Activated CD8-positive, alpha-beta T cell treated with anti-CD3 and anti-CD28 coated beads, Interleukin-2, amount 10 ng/mL, durations not matched to agents 7 days and 5 days (primary cell): Measurements from ENCODE around the gene RIC8B. TPM values are rescaled to one million over a fixed set of nuclear protein-coding genes. Genes with fewer than 3 reads are reported as not detected.
A peak's percentile ranks its signal among the peaks of the same experiment; 100 is the strongest.
"Not testable (repeated sequence)": the region's sequence is repeated elsewhere in the genome, so short reads cannot be mapped to it uniquely, and the experiment has no call there.

ENCODE experiments used
- ATAC-seq: fragments of 150-1000 bp; cut with Tn5 transposase; one replicate; pipeline ENCODE4 v1.10.0; 2021; ENCODE audit warnings: moderate library complexity
- CTCF ChIA-PET: fragments of 350-600 bp; sonication (Branson Sonifier 250); formaldehyde crosslinking; loops from one replicate; lab custom pipeline; 2021; ENCODE audit warnings: antibody characterized with exemption; lab: Charles Lee
- POLR2A ChIA-PET: fragments of 350-600 bp; sonication (Branson Sonifier 250); formaldehyde crosslinking; loops from one replicate; lab custom pipeline; 2021; ENCODE audit warnings: antibody characterized with exemption; lab: Charles Lee
- DNase-seq: peaks from one replicate; pipeline ENCODE4 v3.0.0-alpha.2; 2020
- H3K27ac Mint-ChIP-seq: one replicate; pipeline ENCODE4 v1.8.0; 2021; ENCODE audit warnings: mild to moderate bottlenecking, mixed read lengths
- H3K27me3 Mint-ChIP-seq: one replicate; pipeline ENCODE4 v1.8.0; 2021; ENCODE audit warnings: low read depth, mixed read lengths
- H3K36me3 Mint-ChIP-seq: one replicate; pipeline ENCODE4 v1.8.0; 2021; ENCODE audit warnings: low read depth, mixed read lengths
- H3K4me1 Mint-ChIP-seq: one replicate; pipeline ENCODE4 v1.8.0; 2021; ENCODE audit warnings: low read depth, mixed read lengths
- H3K4me3 Mint-ChIP-seq: one replicate; pipeline ENCODE4 v1.8.0; 2021; ENCODE audit warnings: mild to moderate bottlenecking, mixed read lengths
- H3K9me3 Mint-ChIP-seq: one replicate; pipeline ENCODE4 v1.8.0; 2022; ENCODE audit warnings: mixed read lengths; ENCODE audit not compliant: insufficient read depth
- total RNA-seq, 2 experiments: library from RNA; stranded (reverse); gene quantifications; one replicate each; pipeline ENCODE4 v1.2.3, GENCODE V29; 2021

RIC8B gene
- total RNA-seq, 2 experiments from 2014 or later, result 15.4 to 18.1 TPM

DNA sequence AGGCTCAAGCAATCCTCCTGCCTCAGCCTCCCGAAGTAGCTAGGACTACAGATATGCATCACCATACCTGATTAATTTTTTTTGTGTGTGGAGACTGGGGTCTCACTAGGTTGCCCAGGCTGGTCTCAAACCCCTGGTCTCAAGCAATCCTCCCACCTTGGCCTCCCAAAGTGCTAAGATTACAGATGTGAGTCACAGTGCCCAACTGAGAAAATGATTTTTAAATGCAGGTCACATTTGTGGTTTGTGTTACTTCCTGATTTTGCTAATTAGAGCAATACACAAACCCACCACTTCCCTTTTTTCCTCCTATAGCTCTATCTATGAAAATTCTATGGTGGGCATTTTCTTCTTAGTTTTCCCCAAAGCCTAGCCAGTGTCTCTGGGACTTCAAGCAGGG, 135.7 kb downstream of the RIC8B start:
- DNase-seq, result no peak
- H3K27ac Mint-ChIP-seq, result no peak overlapping the region
- ChIA-PET POLR2A (no interaction called here), CTCF (interaction anchor here (0.9 to 6.4 kb wide), 5 partner anchors 10 to 684 kb away, joined by 3 to 50 read pairs (median 5); no protein-coding TSS in a partner anchor)
- no peaks in the 10 kb centered on the region for H3K36me3 Mint-ChIP-seq
- H3K4me3 Mint-ChIP-seq, result no peak overlapping the region
- no peak for ATAC-seq
- no peaks in the 10 kb centered on the region for H3K9me3 Mint-ChIP-seq
- peaks cover 48% of the 10 kb centered on the region for H3K4me1 Mint-ChIP-seq
- H3K27me3 Mint-ChIP-seq, result peaks cover 14% of the 10 kb centered on the region

DNA sequence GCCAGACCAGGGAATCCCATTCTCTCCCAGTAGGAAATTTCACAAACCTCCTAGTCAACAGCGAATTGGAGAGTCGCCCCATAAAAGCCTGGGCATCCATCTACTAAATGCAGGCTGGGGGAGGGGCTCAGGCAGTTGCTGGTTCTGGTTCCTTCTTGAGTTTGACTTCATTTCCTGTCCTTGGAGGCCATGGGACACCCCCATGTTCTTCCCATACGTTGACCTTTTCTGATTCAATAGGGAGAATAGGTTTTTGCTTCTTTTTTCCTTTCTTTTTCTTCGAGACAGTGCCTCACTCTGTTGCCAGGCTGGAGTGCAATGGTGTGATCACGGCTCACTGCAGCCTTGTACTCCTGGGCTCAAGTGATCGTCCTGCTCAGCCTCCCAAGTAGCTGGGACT, 137.1 kb downstream of the RIC8B start:
- H3K9me3 Mint-ChIP-seq, result no peaks in the 10 kb centered on the region
- H3K4me3 Mint-ChIP-seq, result no peak overlapping the region
- ChIA-PET CTCF (interaction anchor here (6.4 kb wide), 1 partner anchor 9 kb away, joined by 50 read pairs; no protein-coding TSS in a partner anchor), POLR2A (no interaction called here)
- H3K27ac Mint-ChIP-seq, result no peak overlapping the region
- no peaks in the 10 kb centered on the region for H3K36me3 Mint-ChIP-seq
- ATAC-seq (no peak), DNase-seq (no peak)
- peaks cover 56% of the 10 kb centered on the region for H3K4me1 Mint-ChIP-seq
- H3K27me3 Mint-ChIP-seq, result peaks cover 8% of the 10 kb centered on the region

DNA sequence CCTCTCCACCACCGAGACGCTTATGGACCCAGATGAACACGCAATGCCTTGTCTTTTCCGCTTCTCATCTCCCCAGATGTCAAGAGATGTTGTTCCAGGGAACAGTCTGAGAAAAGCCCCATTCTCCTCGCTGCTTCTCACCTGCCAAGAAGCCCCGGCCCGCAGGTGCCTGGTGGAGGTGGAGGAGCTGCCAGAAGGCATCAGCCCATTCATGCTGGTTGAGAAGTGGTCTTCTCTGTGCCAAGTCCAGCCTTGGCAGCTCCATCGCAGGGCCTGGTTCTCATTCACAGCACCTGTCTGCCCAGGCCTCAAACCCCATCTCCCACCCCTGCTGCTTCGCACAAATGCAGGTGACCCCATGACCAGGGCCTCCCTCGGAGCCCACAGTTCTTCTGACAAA, 139.0 kb downstream of the RIC8B start:
- DNase-seq (no peak), ATAC-seq (no peak)
- Mint-ChIP-seq H3K36me3 (no peaks in the 10 kb centered on the region), H3K27ac (peak overlapping the region; percentile 64), H3K9me3 (no peaks in the 10 kb centered on the region), H3K4me1 (peaks cover 48% of the 10 kb centered on the region), H3K4me3 (no peak overlapping the region), H3K27me3 (peaks cover 5% of the 10 kb centered on the region)
- POLR2A ChIA-PET, result no interaction called here
- CTCF ChIA-PET, result no interaction called here

DNA sequence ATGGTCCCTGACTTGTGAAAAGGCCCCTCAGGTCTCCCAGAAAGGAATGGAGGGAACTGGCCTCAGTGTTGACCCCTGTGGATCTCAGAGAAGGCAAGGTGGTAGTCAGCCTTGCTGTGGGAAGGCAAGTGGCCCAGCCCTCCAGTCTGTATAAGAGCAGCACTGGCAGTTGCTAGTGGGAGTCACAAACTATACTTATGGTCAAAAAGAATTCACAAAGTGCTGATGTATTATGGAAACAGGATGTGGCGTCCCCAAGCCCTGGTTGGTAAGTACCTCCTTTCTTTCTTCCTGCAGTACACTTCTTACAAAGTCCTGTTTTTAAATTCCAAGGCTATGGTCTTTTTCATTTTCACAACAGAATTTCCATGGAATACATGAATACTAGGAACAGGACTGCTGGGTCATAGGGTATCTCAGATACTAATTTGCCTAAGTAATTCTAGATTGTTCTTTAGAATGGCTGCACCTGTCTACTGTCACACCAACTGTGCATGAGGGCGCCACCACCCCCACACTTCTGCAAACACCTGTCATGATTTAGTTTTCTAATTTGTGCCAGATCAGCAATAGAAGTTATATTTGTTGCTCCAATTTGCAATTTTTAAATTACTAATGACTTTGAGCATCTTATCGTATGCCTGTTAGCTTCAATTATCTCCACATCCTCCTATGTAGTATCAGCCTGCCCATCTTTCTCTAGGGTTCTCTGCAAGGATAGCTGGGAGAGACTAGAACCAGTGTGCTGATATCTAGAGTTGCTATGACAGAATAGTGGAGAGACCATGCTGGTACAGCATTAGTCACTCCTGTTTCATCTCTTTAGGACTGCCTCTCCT, 140.5 kb downstream of the RIC8B start:
- Mint-ChIP-seq H3K4me1 (peaks cover 45% of the 10 kb centered on the region), H3K27me3 (peaks cover 4% of the 10 kb centered on the region), H3K27ac (peak overlapping the region; percentile 92), H3K4me3 (no peak overlapping the region), H3K9me3 (no peaks in the 10 kb centered on the region), H3K36me3 (no peaks in the 10 kb centered on the region)
- POLR2A ChIA-PET, result no interaction called here
- CTCF ChIA-PET, result interaction anchor here (0.7 to 0.8 kb wide), 3 partner anchors 120 to 558 kb away, joined by 3 to 4 read pairs (median 3); partner anchors contain the start of gene POLR3B
- peak; percentile 90 for ATAC-seq
- DNase-seq, result peak; percentile 71

DNA sequence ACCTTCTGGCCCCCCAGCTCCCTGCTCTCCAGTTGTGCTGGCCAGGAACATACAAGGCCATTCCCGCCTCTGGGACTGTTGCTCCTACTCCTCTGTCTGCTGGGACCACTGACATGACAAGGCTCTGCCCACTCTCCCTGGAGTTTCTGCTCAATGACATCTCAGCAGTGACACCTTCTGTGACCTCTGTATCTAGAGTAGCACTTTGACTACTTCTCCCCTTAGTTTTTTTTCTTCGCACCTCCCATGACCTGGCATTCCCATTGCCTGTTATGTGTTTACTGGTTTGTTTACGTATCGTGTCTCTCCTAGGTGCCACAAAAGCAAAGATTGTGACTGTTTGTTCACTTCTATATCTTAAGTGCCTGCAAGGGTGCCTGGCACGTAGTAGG, 141.1 kb downstream of the RIC8B start:
- ChIA-PET CTCF (interaction anchor here (0.7 to 0.8 kb wide), 2 partner anchors 120 to 558 kb away, joined by 3 to 4 read pairs; partner anchors contain the start of gene POLR3B), POLR2A (no interaction called here)
- H3K27ac Mint-ChIP-seq, result peak overlapping the region; percentile 53
- H3K4me3 Mint-ChIP-seq, result no peak overlapping the region
- peaks cover 39% of the 10 kb centered on the region for H3K4me1 Mint-ChIP-seq
- DNase-seq (no peak), ATAC-seq (no peak)
- H3K27me3 Mint-ChIP-seq, result peaks cover 4% of the 10 kb centered on the region
- no peaks in the 10 kb centered on the region for H3K9me3 Mint-ChIP-seq
- H3K36me3 Mint-ChIP-seq, result no peaks in the 10 kb centered on the region

DNA sequence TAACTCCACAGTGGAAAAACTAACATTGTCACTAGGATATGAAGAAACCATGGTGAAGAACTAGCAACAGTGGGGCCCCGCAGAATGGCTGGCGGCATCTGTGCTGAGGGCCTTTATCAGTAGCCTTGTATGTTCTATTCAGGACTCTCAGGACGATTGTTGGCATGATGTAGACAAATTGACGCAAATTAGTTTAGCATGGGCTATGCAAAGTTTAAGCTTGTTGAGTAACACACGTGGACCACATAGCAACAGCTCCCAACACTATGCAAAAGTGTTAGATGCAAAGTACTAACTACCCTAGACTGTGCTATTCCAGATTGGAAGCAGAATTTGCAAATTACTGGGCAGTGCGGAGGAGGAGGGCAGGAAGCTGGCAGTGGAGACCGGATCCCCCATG, 143.0 kb downstream of the RIC8B start:
- H3K4me3 Mint-ChIP-seq, result no peak overlapping the region
- peaks cover 22% of the 10 kb centered on the region for H3K4me1 Mint-ChIP-seq
- no peak overlapping the region for H3K27ac Mint-ChIP-seq
- H3K36me3 Mint-ChIP-seq, result no peaks in the 10 kb centered on the region
- no peak for ATAC-seq
- CTCF ChIA-PET, result interaction anchor here (0.9 to 1.8 kb wide), 4 partner anchors 14 to 559 kb away, joined by 3 to 7 read pairs (median 5); partner anchors contain the start of gene POLR3B
- no peaks in the 10 kb centered on the region for H3K9me3 Mint-ChIP-seq
- peaks cover 9% of the 10 kb centered on the region for H3K27me3 Mint-ChIP-seq
- no peak for DNase-seq
- POLR2A ChIA-PET, result no interaction called here

DNA sequence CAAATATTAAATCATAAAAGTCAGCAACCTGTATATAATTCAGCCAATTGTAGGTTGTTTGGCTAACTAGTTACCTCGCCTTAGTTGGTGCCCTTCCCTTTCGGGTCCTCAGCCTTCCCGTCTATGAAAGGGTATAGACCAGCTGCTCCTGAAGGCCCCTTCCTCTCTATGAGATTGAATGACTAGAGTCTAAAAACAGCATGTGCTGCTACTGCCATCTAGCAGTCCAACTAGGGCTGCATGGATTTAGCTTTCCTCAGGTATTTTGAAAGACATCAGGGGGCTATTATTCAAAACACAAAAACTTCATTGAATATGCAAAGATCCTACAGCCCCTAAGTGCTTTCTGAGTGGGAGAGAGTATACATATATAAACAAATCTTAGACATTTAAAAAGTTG, 144.3 kb downstream of the RIC8B start:
- Mint-ChIP-seq H3K27ac (no peak overlapping the region), H3K9me3 (no peaks in the 10 kb centered on the region), H3K36me3 (no peaks in the 10 kb centered on the region), H3K4me3 (no peak overlapping the region), H3K4me1 (peaks cover 18% of the 10 kb centered on the region), H3K27me3 (peaks cover 16% of the 10 kb centered on the region)
- DNase-seq (no peak), ATAC-seq (no peak)
- POLR2A ChIA-PET, result no interaction called here
- CTCF ChIA-PET, result interaction anchor here (0.7 to 3.9 kb wide), 19 partner anchors 11 to 692 kb away, joined by 3 to 50 read pairs (median 4); partner anchors contain the start of gene POLR3B

DNA sequence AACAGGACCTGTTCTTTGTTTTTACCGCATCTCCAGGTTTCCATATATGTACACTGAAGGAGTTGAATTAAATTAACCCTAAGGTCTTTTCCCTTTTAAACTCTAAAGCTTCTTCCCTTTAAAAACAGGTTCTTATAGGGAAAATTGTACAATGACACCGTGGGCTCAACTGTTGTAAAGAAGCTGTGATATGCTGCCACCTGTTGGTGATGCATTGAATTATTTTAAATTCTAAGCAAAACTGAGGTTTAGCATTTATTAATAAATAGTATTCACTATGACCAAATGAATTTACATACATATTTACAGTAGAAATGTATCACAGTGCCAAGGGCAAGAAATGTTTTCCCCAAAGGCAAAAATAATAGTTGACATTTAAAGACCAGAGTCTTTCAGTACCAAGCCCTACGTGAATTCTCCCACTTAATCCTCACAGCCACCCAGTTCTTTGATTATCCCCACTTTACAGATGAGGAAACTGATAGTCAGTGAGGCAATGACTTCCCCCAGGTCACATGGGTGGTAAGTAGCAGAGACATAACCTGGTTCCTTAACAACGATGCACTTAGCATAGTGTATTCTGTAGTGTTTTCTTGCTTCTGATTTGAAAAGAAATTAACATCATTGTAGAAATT, 145.5 kb downstream of the RIC8B start:
- peak; percentile 39 for DNase-seq
- H3K27ac Mint-ChIP-seq, result no peak overlapping the region
- CTCF ChIA-PET, result interaction anchor here (0.6 to 3.9 kb wide), 28 partner anchors 12 to 604 kb away, joined by 3 to 50 read pairs (median 4); partner anchors contain the start of gene POLR3B
- no peaks in the 10 kb centered on the region for H3K36me3 Mint-ChIP-seq
- no peaks in the 10 kb centered on the region for H3K9me3 Mint-ChIP-seq
- peaks cover 9% of the 10 kb centered on the region for H3K4me1 Mint-ChIP-seq
- H3K27me3 Mint-ChIP-seq, result peaks cover 20% of the 10 kb centered on the region
- no peak overlapping the region for H3K4me3 Mint-ChIP-seq
- POLR2A ChIA-PET, result no interaction called here
- ATAC-seq, result no peak

DNA sequence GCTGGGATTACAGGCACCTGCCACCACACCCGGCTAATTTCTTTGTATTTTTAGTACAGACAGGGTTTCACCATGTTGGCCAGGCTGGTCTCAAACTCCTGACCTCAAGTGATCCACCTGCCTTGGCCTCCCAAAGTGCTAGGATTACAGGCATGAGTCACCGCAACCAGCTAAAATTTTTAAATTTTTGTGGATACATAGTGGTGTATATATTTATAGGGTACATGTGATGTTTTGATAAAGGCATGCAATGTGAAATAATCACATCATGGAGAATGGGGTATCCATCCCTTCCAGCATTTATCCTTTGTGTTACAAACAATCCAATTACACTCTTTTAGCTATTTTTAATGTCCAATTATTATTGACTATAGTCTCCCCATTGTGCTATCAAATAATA, 147.5 kb downstream of the RIC8B start:
- H3K4me3 Mint-ChIP-seq, ATAC-seq, H3K27ac Mint-ChIP-seq, H3K36me3 Mint-ChIP-seq, H3K4me1 Mint-ChIP-seq, H3K9me3 Mint-ChIP-seq, DNase-seq, POLR2A ChIA-PET: not testable (repeated sequence)
- CTCF ChIA-PET, result interaction anchor here (1.1 to 3.9 kb wide), 2 partner anchors 14 to 564 kb away, joined by 6 to 50 read pairs; partner anchors contain the start of gene POLR3B
- peaks cover 20% of the 10 kb centered on the region for H3K27me3 Mint-ChIP-seq

DNA sequence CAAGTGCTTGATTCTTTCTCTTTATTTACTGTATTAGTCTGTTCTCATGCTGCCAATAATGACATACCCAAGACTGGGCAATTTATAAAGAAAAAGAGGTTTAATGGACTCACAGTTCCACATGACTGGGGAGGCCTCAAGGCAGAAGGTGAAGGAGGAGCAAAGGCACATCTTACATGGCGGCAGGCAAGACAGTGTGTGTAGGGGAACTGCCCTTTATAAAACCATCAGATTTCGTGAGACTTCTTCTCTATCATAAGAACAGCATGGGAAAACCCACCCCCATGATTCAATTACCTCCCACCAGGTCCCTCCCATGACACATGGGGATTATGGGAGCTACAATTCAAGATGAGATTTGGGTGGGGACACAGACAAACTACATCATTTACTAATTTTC, 149.1 kb downstream of the RIC8B start:
- H3K27me3 Mint-ChIP-seq, result peaks cover 25% of the 10 kb centered on the region
- H3K36me3 Mint-ChIP-seq, POLR2A ChIA-PET, H3K4me1 Mint-ChIP-seq, CTCF ChIA-PET, ATAC-seq, H3K4me3 Mint-ChIP-seq, H3K27ac Mint-ChIP-seq, DNase-seq, H3K9me3 Mint-ChIP-seq: not testable (repeated sequence)

DNA sequence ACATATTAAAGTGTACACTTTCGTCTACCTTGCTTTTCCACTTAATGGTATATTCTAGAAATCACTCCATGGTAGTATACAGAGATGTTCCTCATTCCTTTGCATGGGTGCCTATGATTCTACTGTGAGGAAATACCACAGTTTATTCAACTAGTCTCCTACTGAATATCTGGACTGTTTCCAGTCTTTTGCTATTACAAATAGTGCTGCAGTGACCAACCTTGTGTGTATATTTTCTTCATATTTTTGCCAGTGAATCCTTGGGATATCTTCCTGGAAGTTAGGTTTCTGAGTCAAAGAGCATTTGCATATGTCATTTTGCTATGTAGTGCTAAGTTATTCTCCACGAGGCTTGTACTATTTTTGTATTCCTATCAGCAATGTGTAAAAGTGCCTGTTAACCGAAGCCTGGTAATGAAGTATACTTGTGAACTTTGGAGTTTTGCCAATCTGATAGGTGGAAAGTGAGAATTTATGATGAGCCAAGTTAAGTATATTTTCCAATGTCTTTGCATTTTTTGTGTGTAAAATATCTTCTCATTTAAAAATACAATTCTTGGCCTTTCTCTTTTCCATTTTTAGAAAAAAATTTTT, 149.9 kb downstream of the RIC8B start:
- Mint-ChIP-seq H3K9me3 (no peaks in the 10 kb centered on the region), H3K4me1 (no peaks in the 10 kb centered on the region), H3K27me3 (peaks cover 30% of the 10 kb centered on the region), H3K36me3 (no peaks in the 10 kb centered on the region), H3K27ac (no peak overlapping the region), H3K4me3 (no peak overlapping the region)
- ChIA-PET CTCF (no interaction called here), POLR2A (no interaction called here)
- DNase-seq (no peak), ATAC-seq (no peak)
